SK-N-SH treated with all-trans-retinoic acid at 6 μM for 48 hours (cell line): ENCODE results near the gene PCDHGB5.
"Not testable (repeated sequence)": the region's sequence is repeated elsewhere in the genome, so short reads cannot be mapped to it uniquely, and the experiment has no call there.

Experiments used
- ATAC-seq: fragments of 200-7000 bp; cut with Tn5 transposase; 3 replicates; pipeline ENCODE4 v1.9.1; 2020; ENCODE audit warnings: mild to moderate bottlenecking, moderate library complexity
- ARNTL ChIP-seq: fragments of 450-650 bp; formaldehyde crosslinking; IDR thresholded peaks from 2 replicates; pipeline ENCODE4 v1.5.0; 2020; ENCODE audit warnings: low read depth, mild to moderate bottlenecking, moderate library complexity, borderline replicate concordance
- BACH2 ChIP-seq: fragments of 250-450 bp; sonication (Bioruptor Pico); IDR thresholded peaks from 2 replicates; pipeline ENCODE4 v1.9.0; 2021; ENCODE audit warnings: mild to moderate bottlenecking, borderline replicate concordance
- CSDC2 ChIP-seq: fragments of 250-450 bp; sonication (Bioruptor Pico); IDR thresholded peaks from 2 replicates; pipeline ENCODE4 v1.5.0; 2020; ENCODE audit warnings: mild to moderate bottlenecking, moderate library complexity
- ESRRG ChIP-seq: fragments of 250-450 bp; sonication (Bioruptor Pico); IDR thresholded peaks from 2 replicates; pipeline ENCODE4 v1.6.1; 2021; ENCODE audit warnings: mild to moderate bottlenecking
- GLIS3 ChIP-seq: fragments of 250-450 bp; sonication (Bioruptor Pico); IDR thresholded peaks from 2 replicates; pipeline ENCODE4 v1.5.0; 2020; ENCODE audit warnings: mild to moderate bottlenecking, moderate library complexity
- ISL1 ChIP-seq: fragments of 250-450 bp; sonication (Bioruptor Pico); IDR thresholded peaks from 2 replicates; pipeline ENCODE4 v2.1.2; 2022; ENCODE audit warnings: mild to moderate bottlenecking, moderate library complexity
- OSR1 ChIP-seq: fragments of 250-450 bp; sonication (Bioruptor Pico); IDR thresholded peaks from 2 replicates; pipeline ENCODE4 v1.8.0; 2022; ENCODE audit warnings: moderate library complexity, mild to moderate bottlenecking, inconsistent platforms
- RARB ChIP-seq: fragments of 250-450 bp; sonication (Bioruptor Pico); IDR thresholded peaks from 2 replicates; pipeline ENCODE4 v1.8.0; 2021; ENCODE audit warnings: mild to moderate bottlenecking, moderate library complexity
- ZC3H10 ChIP-seq: fragments of 250-450 bp; sonication (Bioruptor Pico); IDR thresholded peaks from 2 replicates; pipeline ENCODE4 v1.5.1; 2021; ENCODE audit warnings: mild to moderate bottlenecking, moderate library complexity
- ZFP3 ChIP-seq: fragments of 250-450 bp; sonication (Bioruptor Pico); IDR thresholded peaks from 2 replicates; pipeline ENCODE4 v1.5.0; 2020; ENCODE audit warnings: mild to moderate bottlenecking, moderate library complexity
- ZNF565 ChIP-seq: fragments of 450-650 bp; formaldehyde crosslinking; conservative IDR thresholded peaks from 2 replicates; pipeline ENCODE4 v1.5.0; 2020; ENCODE audit warnings: low read depth, mild to moderate bottlenecking, moderate library complexity
- ZNF8 ChIP-seq: fragments of 450-650 bp; formaldehyde crosslinking; IDR thresholded peaks from 2 replicates; pipeline ENCODE4 v1.5.0; 2020; ENCODE audit warnings: mild to moderate bottlenecking, moderate library complexity
- TF ChIP-seq, protein P1 (sequence below): fragments of 250-450 bp; sonication (Bioruptor Pico); IDR thresholded peaks from 2 replicates; pipeline ENCODE4 v1.8.0; 2021; ENCODE audit warnings: low read depth, mild to moderate bottlenecking, moderate library complexity, borderline replicate concordance
- TF ChIP-seq, protein P2 (sequence below): fragments of 250-450 bp; sonication (Bioruptor Pico); IDR thresholded peaks from 2 replicates; pipeline ENCODE4 v1.5.1; 2021; ENCODE audit warnings: mild to moderate bottlenecking, moderate library complexity
- TF ChIP-seq, protein P3 (sequence below): fragments of 250-450 bp; sonication (Bioruptor Pico); IDR thresholded peaks from 2 replicates; pipeline ENCODE4 v1.5.1; 2020; ENCODE audit warnings: low read depth, mild to moderate bottlenecking, moderate library complexity

Gene PCDHGB5

DNA sequence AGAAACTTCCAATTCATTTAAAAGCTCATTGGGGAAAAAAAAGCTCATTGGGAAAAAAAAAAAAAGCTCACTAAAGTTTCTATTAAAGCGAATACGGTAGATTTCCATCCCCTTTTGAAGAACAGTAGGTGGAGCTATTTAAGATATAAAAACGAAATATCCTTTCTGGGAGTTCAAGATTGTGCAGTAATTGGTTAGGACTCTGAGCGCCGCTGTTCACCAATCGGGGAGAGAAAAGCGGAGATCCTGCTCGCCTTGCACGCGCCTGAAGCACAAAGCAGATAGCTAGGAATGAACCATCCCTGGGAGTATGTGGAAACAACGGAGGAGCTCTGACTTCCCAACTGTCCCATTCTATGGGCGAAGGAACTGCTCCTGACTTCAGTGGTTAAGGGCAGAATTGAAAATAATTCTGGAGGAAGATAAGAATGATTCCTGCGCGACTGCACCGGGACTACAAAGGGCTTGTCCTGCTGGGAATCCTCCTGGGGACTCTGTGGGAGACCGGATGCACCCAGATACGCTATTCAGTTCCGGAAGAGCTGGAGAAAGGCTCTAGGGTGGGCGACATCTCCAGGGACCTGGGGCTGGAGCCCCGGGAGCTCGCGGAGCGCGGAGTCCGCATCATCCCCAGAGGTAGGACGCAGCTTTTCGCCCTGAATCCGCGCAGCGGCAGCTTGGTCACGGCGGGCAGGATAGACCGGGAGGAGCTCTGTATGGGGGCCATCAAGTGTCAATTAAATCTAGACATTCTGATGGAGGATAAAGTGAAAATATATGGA lies 32.8 kb downstream of the PCDHGB5 start, which contains the start of gene PCDHGA12:
Gene PCDHGA12 (plus strand): TSS at position 176 of the 782 bp plus-strand sequence. CDS start 253 bp downstream, at position 429.
- no peak for TF ChIP-seq ZNF8 (CRISPR knock-in tag)
- TF ChIP-seq ZFP3 (CRISPR knock-in tag) = no peak
- TF ChIP-seq CSDC2 (CRISPR knock-in tag) = no peak
- TF ChIP-seq ZNF565 (CRISPR knock-in tag) = no peak
- no peak for TF ChIP-seq OSR1 (CRISPR knock-in tag)
- no peak for TF ChIP-seq ISL1 (CRISPR knock-in tag)
- no peak for TF ChIP-seq RARB (CRISPR knock-in tag)
- TF ChIP-seq ESRRG (CRISPR knock-in tag) = no peak
- ATAC-seq = no peak

GRCh38 chr5:141431286-141431685 lies 33.5 kb downstream of the PCDHGB5 start:
- TF ChIP-seq ZNF8 (CRISPR knock-in tag) = no peak
- TF ChIP-seq, protein P1, sequence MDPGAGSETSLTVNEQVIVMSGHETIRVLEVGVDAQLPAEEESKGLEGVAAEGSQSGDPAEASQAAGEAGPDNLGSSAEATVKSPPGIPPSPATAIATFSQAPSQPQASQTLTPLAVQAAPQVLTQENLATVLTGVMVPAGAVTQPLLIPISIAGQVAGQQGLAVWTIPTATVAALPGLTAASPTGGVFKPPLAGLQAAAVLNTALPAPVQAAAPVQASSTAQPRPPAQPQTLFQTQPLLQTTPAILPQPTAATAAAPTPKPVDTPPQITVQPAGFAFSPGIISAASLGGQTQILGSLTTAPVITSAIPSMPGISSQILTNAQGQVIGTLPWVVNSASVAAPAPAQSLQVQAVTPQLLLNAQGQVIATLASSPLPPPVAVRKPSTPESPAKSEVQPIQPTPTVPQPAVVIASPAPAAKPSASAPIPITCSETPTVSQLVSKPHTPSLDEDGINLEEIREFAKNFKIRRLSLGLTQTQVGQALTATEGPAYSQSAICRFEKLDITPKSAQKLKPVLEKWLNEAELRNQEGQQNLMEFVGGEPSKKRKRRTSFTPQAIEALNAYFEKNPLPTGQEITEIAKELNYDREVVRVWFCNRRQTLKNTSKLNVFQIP (CRISPR knock-in tag) = no peak
- no peak for ATAC-seq

DNA sequence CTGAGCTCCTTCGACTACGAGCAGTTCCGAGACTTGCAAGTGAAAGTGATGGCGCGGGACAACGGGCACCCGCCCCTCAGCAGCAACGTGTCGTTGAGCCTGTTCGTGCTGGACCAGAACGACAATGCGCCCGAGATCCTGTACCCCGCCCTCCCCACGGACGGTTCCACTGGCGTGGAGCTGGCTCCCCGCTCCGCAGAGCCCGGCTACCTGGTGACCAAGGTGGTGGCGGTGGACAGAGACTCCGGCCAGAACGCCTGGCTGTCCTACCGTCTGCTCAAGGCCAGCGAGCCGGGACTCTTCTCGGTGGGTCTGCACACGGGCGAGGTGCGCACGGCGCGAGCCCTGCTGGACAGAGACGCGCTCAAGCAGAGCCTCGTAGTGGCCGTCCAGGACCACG lies 34.6 kb downstream of the PCDHGB5 start:
- ATAC-seq = not testable (repeated sequence)

- ATAC-seq = not testable (repeated sequence)
These were observed 35.0 kb downstream of the PCDHGB5 start for GRCh38 chr5:141432726-141433125.

GRCh38 chr5:141434006-141434405 lies 36.3 kb downstream of the PCDHGB5 start:
- no peak for ATAC-seq
- TF ChIP-seq, protein P2, sequence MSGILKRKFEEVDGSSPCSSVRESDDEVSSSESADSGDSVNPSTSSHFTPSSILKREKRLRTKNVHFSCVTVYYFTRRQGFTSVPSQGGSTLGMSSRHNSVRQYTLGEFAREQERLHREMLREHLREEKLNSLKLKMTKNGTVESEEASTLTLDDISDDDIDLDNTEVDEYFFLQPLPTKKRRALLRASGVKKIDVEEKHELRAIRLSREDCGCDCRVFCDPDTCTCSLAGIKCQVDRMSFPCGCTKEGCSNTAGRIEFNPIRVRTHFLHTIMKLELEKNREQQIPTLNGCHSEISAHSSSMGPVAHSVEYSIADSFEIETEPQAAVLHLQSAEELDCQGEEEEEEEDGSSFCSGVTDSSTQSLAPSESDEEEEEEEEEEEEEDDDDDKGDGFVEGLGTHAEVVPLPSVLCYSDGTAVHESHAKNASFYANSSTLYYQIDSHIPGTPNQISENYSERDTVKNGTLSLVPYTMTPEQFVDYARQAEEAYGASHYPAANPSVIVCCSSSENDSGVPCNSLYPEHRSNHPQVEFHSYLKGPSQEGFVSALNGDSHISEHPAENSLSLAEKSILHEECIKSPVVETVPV (CRISPR knock-in tag) = no peak
- TF ChIP-seq ARNTL (CRISPR knock-in tag) = no peak
- TF ChIP-seq ZNF565 (CRISPR knock-in tag) = no peak
- TF ChIP-seq, protein P3, sequence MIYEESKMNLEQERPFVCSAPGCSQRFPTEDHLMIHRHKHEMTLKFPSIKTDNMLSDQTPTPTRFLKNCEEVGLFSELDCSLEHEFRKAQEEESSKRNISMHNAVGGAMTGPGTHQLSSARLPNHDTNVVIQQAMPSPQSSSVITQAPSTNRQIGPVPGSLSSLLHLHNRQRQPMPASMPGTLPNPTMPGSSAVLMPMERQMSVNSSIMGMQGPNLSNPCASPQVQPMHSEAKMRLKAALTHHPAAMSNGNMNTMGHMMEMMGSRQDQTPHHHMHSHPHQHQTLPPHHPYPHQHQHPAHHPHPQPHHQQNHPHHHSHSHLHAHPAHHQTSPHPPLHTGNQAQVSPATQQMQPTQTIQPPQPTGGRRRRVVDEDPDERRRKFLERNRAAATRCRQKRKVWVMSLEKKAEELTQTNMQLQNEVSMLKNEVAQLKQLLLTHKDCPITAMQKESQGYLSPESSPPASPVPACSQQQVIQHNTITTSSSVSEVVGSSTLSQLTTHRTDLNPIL = no peak
- no peak for TF ChIP-seq ISL1 (CRISPR knock-in tag)

DNA sequence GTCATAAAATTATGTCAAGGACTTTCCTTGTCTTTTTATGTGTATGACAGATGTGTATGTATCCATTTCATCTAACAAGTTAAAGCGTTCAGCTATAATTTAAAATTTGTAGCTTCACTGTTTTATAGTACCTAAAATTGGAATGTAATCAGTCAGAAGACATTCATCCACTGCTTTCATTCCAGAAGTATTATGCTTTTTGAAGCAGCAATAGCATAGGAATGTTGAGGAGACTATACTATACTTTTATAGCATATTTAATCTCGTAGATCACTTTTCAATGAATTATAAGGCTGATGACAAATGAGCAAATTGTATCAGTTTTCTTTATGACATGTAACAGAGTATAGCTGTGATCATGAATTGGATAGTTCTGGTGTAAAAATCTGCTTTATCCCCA lies 39.5 kb downstream of the PCDHGB5 start:
- TF ChIP-seq BACH2 (no peak), ESRRG (CRISPR knock-in tag) (no peak), ISL1 (CRISPR knock-in tag) (no peak), ZC3H10 (CRISPR knock-in tag) (no peak), ZNF565 (CRISPR knock-in tag) (no peak)
- TF ChIP-seq, protein P2 (CRISPR knock-in tag) = no peak
- ATAC-seq = no peak; the same call in 2 of the 3 replicates

- TF ChIP-seq RARB (CRISPR knock-in tag) (no peak), GLIS3 (no peak), ISL1 (CRISPR knock-in tag) (no peak), CSDC2 (CRISPR knock-in tag) (no peak), ARNTL (CRISPR knock-in tag) (no peak)
- TF ChIP-seq, all 23 proteins: peak for 0
- ATAC-seq = no peak
These were observed 41.8 kb downstream of the PCDHGB5 start for GRCh38 chr5:141439411-141440141.
